Thoracic aorta (tissue), 2 donors: ENCODE results near the gene ACTG1. TPM values are rescaled to one million over a fixed set of nuclear protein-coding genes. Genes with fewer than 3 reads are reported as not detected.

Experiments
- ATAC-seq: fragments of 150-250 bp; one replicate; pipeline ENCODE4 v1.8.0; 2017; ENCODE audit warnings: low read depth; ENCODE audit not compliant: insufficient number of reproducible peaks, low FRiP score
- DNase-seq: peaks from one replicate; pipeline ENCODE4 v3.0.0-alpha.2; 2020; ENCODE audit warnings: low spot score
- H3K27ac ChIP-seq, 2 donors: fragments of 200-600 bp; sonication (generic); 1 replicate in 1 of 2; 2 replicates in 1 of 2; pipeline ENCODE4 v1.5.1; 2016; ENCODE audit warnings: mild to moderate bottlenecking in 2 of 2, moderate library complexity in 2 of 2
- H3K27me3 ChIP-seq: fragments of 200-600 bp; sonication (generic); replicated peaks from 2 replicates; pipeline ENCODE4 v1.6.0; 2016; ENCODE audit warnings: mild to moderate bottlenecking; ENCODE audit not compliant: insufficient read depth
- H3K36me3 ChIP-seq: fragments of 200-600 bp; sonication (generic); one replicate; pipeline ENCODE4 v1.5.1; 2016
- H3K4me1 ChIP-seq, 2 donors: fragments of 200-600 bp; sonication (generic); 1 replicate in 1 of 2; 2 replicates in 1 of 2; pipeline versions ENCODE4 v1.5.1 to v1.6.0; 2016; ENCODE audit warnings: low read depth in 2 of 2, mild to moderate bottlenecking in 1 of 2; ENCODE audit not compliant: control insufficient read depth in 1 of 2
- H3K4me3 ChIP-seq: fragments of 200-600 bp; sonication (generic); 2 replicates; pipeline ENCODE4 v1.5.1; 2016; ENCODE audit warnings: mild to moderate bottlenecking
- H3K9me3 ChIP-seq: fragments of 200-600 bp; sonication (generic); 2 replicates; pipeline ENCODE4 v1.5.1; 2016
- CTCF ChIP-seq: fragments of 200-600 bp; sonication (generic); IDR thresholded peaks from one replicate; pipeline ENCODE4 v1.5.1; 2019; ENCODE audit warnings: antibody characterized with exemption
- total RNA-seq, 2 donors: library from RNA; depleted of rRNA; stranded (reverse); fragments of >200 nt; gene quantifications; one replicate each; pipeline versions ENCODE4 v1.1.0 to v1.2.3, GENCODE V29; 2016

Gene ACTG1
- total RNA-seq, 2 donors from 2014 or later, result 4,421 to 4,935 TPM

- Histone ChIP-seq H3K27me3 (no peaks in the 10 kb centered on the region), H3K27ac (peak overlapping the region; percentile 99 to 100), H3K4me3 (peak overlapping the region; percentile 99), H3K4me1 (peaks cover 35 to 46% of the 10 kb centered on the region in 2 donors), H3K9me3 (no peaks in the 10 kb centered on the region), H3K36me3 (peaks cover 8% of the 10 kb centered on the region)
- ATAC-seq, result no peak
- DNase-seq, result no peak
- no peak for TF ChIP-seq CTCF
These were observed 3.8 kb upstream of the ACTG1 start for GRCh38 chr17:81516439-81516838.

GRCh38 chr17:81515530-81516041, 3.0 kb upstream of the ACTG1 start:
- no peak for ATAC-seq
- Histone ChIP-seq H3K27me3 (no peaks in the 10 kb centered on the region), H3K4me3 (peak overlapping the region; percentile 99), H3K9me3 (no peaks in the 10 kb centered on the region), H3K27ac (peak overlapping the region; percentile 99 to 100), H3K36me3 (peaks cover 17% of the 10 kb centered on the region), H3K4me1 (peaks cover 35 to 46% of the 10 kb centered on the region in 2 donors)
- TF ChIP-seq CTCF, result no peak
- no peak for DNase-seq

GRCh38 chr17:81514739-81515529, 2.3 kb upstream of the ACTG1 start:
- H3K4me1 ChIP-seq, result peaks cover 35 to 41% of the 10 kb centered on the region in 2 donors
- no peak for TF ChIP-seq CTCF
- H3K9me3 ChIP-seq, result no peaks in the 10 kb centered on the region
- DNase-seq (no peak), ATAC-seq (peak; percentile 40)
- peak overlapping the region; percentile 99 to 100 for H3K27ac ChIP-seq
- H3K4me3 ChIP-seq, result peak overlapping the region; percentile 99
- peaks cover 23% of the 10 kb centered on the region for H3K36me3 ChIP-seq
- no peaks in the 10 kb centered on the region for H3K27me3 ChIP-seq

- Histone ChIP-seq H3K36me3 (peaks cover 28% of the 10 kb centered on the region), H3K27ac (peak overlapping the region; percentile 99 to 100), H3K4me3 (peak overlapping the region; percentile 99), H3K4me1 (peaks cover 33 to 36% of the 10 kb centered on the region in 2 donors), H3K9me3 (no peaks in the 10 kb centered on the region), H3K27me3 (no peaks in the 10 kb centered on the region)
- no peak for TF ChIP-seq CTCF
- DNase-seq (no peak), ATAC-seq (no peak)
These were observed 1.8 kb upstream of the ACTG1 start for GRCh38 chr17:81514489-81514738.

- H3K27me3 ChIP-seq, result no peaks in the 10 kb centered on the region
- H3K9me3 ChIP-seq, result no peaks in the 10 kb centered on the region
- H3K4me3 ChIP-seq, result peak overlapping the region; percentile 99
- TF ChIP-seq CTCF, result no peak
- peak overlapping the region; percentile 99 to 100 for H3K27ac ChIP-seq
- H3K4me1 ChIP-seq, result peaks cover 31 to 33% of the 10 kb centered on the region in 2 donors
- peaks cover 33% of the 10 kb centered on the region for H3K36me3 ChIP-seq
- DNase-seq (no peak), ATAC-seq (no peak)
These were observed 1.3 kb upstream of the ACTG1 start for GRCh38 chr17:81513753-81514488.
